RWPE1 (cell line): ENCODE measurements around the gene SATB2.

Source experiments
- CTCF ChIA-PET: fragments of 350-600 bp; sonication (Branson Sonifier 250); formaldehyde crosslinking; extraction: SDS; loops from one replicate; lab custom pipeline; 2021; lab: Yijun Ruan, JAX
- POLR2A ChIA-PET: fragments of 400-600 bp; formaldehyde crosslinking; extraction: SDS; loops from one replicate; lab custom pipeline; 2020; ENCODE audit warnings: antibody characterized with exemption; ENCODE audit not compliant: low non-redundant PET; lab: Yijun Ruan, JAX
- DNase-seq: peaks from one replicate; pipeline ENCODE4 v3.0.0; 2012; ENCODE audit warnings: low spot score
- H3K27ac ChIP-seq: fragments of 450-650 bp; 2 replicates; pipeline ENCODE4 v1.5.1; 2017
- TF ChIP-seq, protein P1 (sequence below): fragments of 450-650 bp; conservative IDR thresholded peaks from 2 replicates; pipeline ENCODE4 v1.5.1; 2017; ENCODE audit warnings: low read depth, mild to moderate bottlenecking

Gene SATB2

GRCh38 chr2:199316851-199317250, 140.9 kb downstream of the SATB2 start:
- H3K27ac ChIP-seq, result no peak overlapping the region
- ChIA-PET POLR2A (no interaction called here), CTCF (no interaction called here)
- DNase-seq, result no peak
- TF ChIP-seq, protein P1, sequence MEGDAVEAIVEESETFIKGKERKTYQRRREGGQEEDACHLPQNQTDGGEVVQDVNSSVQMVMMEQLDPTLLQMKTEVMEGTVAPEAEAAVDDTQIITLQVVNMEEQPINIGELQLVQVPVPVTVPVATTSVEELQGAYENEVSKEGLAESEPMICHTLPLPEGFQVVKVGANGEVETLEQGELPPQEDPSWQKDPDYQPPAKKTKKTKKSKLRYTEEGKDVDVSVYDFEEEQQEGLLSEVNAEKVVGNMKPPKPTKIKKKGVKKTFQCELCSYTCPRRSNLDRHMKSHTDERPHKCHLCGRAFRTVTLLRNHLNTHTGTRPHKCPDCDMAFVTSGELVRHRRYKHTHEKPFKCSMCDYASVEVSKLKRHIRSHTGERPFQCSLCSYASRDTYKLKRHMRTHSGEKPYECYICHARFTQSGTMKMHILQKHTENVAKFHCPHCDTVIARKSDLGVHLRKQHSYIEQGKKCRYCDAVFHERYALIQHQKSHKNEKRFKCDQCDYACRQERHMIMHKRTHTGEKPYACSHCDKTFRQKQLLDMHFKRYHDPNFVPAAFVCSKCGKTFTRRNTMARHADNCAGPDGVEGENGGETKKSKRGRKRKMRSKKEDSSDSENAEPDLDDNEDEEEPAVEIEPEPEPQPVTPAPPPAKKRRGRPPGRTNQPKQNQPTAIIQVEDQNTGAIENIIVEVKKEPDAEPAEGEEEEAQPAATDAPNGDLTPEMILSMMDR, result no peak

DNA sequence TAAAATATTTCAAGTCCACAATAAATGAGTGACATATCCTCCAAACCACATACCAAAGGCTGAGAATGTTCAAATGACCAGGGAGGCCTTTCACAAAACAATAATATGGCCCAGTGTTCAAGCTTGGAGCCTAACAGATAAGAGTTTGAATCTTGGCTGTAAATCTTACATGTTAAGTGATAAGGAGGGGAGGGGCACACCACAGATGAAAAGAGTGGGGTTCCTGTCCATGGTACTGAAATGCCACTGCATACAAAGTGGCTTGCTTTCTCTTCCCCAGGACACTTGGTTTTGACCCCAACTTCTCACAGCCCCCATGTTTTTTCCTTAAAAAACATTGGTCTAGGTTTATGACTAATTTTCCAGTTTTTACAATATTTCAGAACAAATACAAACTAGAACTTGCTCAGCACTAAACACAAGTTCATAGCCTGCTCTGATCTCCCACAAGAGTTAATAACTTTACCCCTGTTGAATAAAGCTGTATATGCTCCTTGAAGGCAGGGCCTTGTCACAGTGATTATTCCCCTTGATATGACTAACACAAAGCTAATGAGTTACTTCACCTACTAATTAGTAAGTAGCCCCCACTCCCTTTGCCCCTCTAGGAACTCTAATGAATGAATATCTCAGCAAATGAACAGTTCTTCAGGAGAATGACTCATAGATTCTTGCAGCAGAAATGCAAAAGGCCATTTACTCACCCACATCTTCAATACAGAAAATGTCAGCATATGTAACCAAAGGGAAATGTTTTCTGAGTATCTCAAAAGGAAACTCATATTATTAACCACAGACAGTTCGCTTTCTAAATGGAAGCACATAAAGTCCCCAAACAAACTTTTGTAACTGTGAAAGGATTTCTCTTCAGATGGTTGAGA, 142.2 kb downstream of the SATB2 start:
- POLR2A ChIA-PET, result no interaction called here
- TF ChIP-seq, protein P1, result no peak
- CTCF ChIA-PET, result interaction anchor here (0.6 kb wide), 1 partner anchor 425 kb away, joined by 3 read pairs; no protein-coding TSS in a partner anchor
- H3K27ac ChIP-seq, result no peak overlapping the region
- DNase-seq, result no peak

DNA sequence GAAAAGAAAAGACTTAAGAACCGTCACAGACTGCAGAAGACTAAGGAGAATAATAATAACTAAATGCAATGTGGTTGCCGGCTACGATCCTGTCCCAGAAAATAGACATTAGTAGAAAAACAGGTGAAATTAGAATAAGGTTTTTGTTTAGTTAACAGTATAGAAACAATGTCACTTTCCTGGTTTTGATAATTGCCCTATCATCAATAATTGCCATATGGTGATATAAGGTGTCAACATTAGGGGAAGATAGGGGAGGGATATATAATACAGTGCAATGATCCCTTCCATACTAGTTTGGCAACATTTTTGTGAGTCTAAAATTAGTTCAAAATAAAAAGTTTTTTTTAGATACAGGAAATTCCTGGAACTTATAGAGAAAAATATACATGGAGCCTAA, 144.8 kb downstream of the SATB2 start:
- TF ChIP-seq, protein P1, result no peak
- CTCF ChIA-PET, result no interaction called here
- no peak for DNase-seq
- POLR2A ChIA-PET, result no interaction called here
- H3K27ac ChIP-seq, result no peak overlapping the region

DNA sequence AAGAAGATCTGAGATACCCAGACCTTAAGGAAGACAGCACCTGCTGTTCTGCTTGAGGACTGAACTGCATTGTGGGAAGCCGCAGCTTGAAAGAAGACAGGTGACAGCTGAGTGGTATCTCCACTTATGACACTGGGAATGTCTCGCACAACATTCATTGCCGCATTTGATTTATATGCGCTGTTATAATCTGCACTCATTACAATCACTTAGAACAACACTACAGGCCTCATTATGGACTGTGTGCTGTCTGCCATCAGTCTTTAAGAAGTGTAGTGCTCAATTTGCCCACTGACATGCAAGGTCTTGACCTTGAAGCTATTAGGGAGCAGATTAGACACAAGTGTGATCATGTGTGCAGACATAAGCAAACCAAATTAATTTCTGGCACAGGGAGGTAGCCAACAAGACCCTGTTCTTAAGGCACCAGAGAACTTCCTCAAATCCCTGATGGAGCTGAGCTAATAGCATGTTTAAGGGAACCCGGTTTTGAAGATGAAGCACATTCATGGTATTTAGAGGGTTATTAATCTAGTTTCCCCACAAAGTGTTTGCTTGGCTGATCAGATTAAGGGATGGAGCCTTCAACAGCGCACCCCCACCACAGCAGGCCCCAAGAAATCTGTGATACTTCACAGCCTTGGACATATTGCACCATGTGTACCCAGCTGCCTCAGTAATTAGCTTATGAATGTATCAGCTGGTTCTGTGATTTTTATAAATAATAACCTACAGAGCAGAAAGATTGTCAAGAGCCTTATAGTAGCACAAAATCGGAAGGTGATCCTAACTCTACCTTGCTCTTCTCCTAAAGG, 146.8 kb downstream of the SATB2 start:
- CTCF ChIA-PET, result no interaction called here
- H3K27ac ChIP-seq, result no peak overlapping the region
- TF ChIP-seq, protein P1, result no peak
- no peak for DNase-seq
- POLR2A ChIA-PET, result no interaction called here

DNA sequence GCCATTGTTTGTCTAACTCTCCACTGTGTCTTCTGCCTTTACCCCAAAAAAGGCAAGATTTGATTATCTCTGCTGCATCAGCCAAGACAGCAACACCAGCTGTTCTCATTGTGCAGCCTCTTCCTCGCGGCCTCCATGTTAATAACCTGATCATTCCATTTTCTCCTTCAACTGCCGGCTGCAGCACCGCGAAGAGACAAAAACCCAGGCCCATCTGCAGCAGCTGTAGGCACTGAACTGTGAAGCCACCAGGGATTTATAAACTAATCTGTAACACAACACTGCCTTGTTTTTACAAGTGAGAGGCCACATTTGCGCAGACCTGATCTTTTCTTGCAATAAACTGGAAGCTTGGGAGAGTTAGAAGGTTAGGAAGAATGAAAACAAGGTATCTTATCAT, 147.8 kb downstream of the SATB2 start:
- no peak overlapping the region for H3K27ac ChIP-seq
- TF ChIP-seq, protein P1, result no peak
- ChIA-PET CTCF (interaction anchor here (0.7 kb wide), 1 partner anchor 1049 kb away, joined by 3 read pairs; no protein-coding TSS in a partner anchor), POLR2A (no interaction called here)
- no peak for DNase-seq

- TF ChIP-seq, protein P1, result no peak
- ChIA-PET CTCF (no interaction called here), POLR2A (no interaction called here)
- DNase-seq, result no peak
- H3K27ac ChIP-seq, result no peak overlapping the region
Measured at GRCh38 chr2:199309411-199309810, 148.3 kb downstream of the SATB2 start.
